Activated B cell treated with CpG ODN at 0.5 μM for 24 hours (primary cell): ENCODE data around the gene CNTNAP2. TPM values are rescaled to one million over a fixed set of nuclear protein-coding genes. Genes with fewer than 3 reads are reported as not detected.

ENCODE experiments used
- ATAC-seq: fragments of 200-7000 bp; cut with Tn5 transposase; one replicate; pipeline ENCODE4 v1.10.0; 2021; ENCODE audit warnings: low read depth, mild to moderate bottlenecking, moderate library complexity
- CTCF ChIA-PET: fragments of 350-600 bp; sonication (Branson Sonifier 250); formaldehyde crosslinking; loops from one replicate; lab custom pipeline; 2021; ENCODE audit warnings: antibody characterized with exemption; lab: Charles Lee
- POLR2A ChIA-PET: fragments of 350-600 bp; sonication (Branson Sonifier 250); formaldehyde crosslinking; loops from one replicate; lab custom pipeline; 2021; ENCODE audit warnings: antibody characterized with exemption; lab: Charles Lee
- DNase-seq: peaks from one replicate; pipeline ENCODE4 v3.0.0; 2022
- H3K27ac Mint-ChIP-seq: one replicate; pipeline ENCODE4 v1.8.0; 2020; ENCODE audit warnings: mixed read lengths
- H3K27me3 Mint-ChIP-seq: one replicate; pipeline ENCODE4 v1.8.0; 2021; ENCODE audit warnings: mixed read lengths
- H3K36me3 Mint-ChIP-seq: one replicate; pipeline ENCODE4 v1.8.0; 2021; ENCODE audit warnings: low read depth, mixed read lengths
- H3K4me1 Mint-ChIP-seq: one replicate; pipeline ENCODE4 v1.8.0; 2021; ENCODE audit warnings: mixed read lengths
- H3K4me3 Mint-ChIP-seq: one replicate; pipeline ENCODE4 v1.8.0; 2020; ENCODE audit warnings: mild to moderate bottlenecking, mixed read lengths
- H3K9me3 Mint-ChIP-seq: one replicate; pipeline ENCODE4 v1.8.0; 2020; ENCODE audit warnings: mixed read lengths
- intact Hi-C: fragments of 100-400 bp; cut with micrococcal nuclease; formaldehyde crosslinking; loops from one replicate; pipeline ENCODE4 v1.15.1; 2024
- total RNA-seq: library from RNA; stranded (reverse); gene quantifications from 2 replicates; pipeline ENCODE4 v1.2.3, GENCODE V29; 2022
- TF ChIP-seq, protein P1 (sequence below): fragments of 200-600 bp; IDR thresholded peaks from one replicate; pipeline ENCODE4 v1.8.0; 2022; ENCODE audit warnings: antibody characterized with exemption, mild to moderate bottlenecking

CNTNAP2 gene
- total RNA-seq, 1 donor from 2014 or later, result 0.84 TPM

DNA sequence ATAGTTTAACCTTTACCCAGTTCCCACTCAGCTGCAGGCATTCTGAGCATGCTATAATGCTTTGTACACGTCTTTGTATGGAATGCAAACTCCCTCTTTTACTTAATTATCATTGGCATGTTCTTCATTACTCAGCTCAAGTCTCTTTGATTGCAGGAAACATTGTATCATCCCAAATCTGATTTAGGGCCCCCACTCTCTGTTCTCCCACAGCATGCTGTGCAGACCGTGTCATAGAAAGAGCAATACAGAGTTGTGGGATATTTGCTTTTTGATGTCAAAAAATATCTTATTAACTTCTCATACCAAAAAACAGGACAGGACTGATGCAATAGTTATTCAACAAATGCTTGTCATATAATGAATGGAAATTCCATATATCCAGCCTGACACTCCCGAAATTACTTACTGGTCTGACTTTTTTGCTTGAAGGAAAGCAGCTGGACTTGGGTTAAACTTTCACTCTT, 1392.5 kb downstream of the CNTNAP2 start:
- intact Hi-C loops, result no loop called here
- no peak overlapping the region for H3K4me3 Mint-ChIP-seq
- ATAC-seq, result no peak
- H3K9me3 Mint-ChIP-seq, result peaks cover 4% of the 10 kb centered on the region
- H3K27me3 Mint-ChIP-seq, result no peaks in the 10 kb centered on the region
- H3K4me1 Mint-ChIP-seq, result no peaks in the 10 kb centered on the region
- no peak overlapping the region for H3K27ac Mint-ChIP-seq
- no peaks in the 10 kb centered on the region for H3K36me3 Mint-ChIP-seq
- no peak for DNase-seq
- TF ChIP-seq, protein P1, sequence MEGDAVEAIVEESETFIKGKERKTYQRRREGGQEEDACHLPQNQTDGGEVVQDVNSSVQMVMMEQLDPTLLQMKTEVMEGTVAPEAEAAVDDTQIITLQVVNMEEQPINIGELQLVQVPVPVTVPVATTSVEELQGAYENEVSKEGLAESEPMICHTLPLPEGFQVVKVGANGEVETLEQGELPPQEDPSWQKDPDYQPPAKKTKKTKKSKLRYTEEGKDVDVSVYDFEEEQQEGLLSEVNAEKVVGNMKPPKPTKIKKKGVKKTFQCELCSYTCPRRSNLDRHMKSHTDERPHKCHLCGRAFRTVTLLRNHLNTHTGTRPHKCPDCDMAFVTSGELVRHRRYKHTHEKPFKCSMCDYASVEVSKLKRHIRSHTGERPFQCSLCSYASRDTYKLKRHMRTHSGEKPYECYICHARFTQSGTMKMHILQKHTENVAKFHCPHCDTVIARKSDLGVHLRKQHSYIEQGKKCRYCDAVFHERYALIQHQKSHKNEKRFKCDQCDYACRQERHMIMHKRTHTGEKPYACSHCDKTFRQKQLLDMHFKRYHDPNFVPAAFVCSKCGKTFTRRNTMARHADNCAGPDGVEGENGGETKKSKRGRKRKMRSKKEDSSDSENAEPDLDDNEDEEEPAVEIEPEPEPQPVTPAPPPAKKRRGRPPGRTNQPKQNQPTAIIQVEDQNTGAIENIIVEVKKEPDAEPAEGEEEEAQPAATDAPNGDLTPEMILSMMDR, result no peak
- ChIA-PET POLR2A (no interaction called here), CTCF (no interaction called here)

DNA sequence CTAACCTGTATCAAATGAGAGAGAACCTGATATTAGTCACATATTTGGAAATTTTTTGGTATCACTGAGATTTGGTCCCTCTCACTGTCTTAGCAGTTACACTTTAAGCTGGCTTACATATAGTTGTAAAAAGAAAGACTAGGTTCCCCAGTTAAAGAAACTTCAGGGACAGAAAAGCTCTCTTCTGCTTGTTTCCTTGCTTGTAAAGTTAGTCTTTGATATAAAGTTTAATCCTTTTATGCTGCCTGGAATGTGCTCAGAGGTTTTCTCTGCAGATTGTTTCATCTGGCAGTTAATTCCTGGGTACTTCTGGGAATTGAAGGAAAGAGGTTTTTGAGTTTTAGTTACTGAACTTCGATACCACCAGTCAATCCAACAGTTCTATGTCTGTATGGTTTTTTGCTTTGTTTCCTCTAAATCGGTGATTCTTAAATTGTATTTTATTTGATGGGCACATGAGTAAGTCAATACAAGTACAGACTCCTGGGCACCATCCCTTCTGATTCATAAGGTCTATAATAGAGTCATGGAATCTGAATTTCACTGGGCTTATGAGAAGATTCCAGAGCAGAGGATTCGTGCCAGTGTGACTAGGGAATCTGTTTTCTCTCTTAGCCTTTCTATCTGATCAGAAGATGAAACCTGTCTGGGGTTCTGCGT, 1393.1 kb downstream of the CNTNAP2 start:
- POLR2A ChIA-PET, result no interaction called here
- peaks cover 4% of the 10 kb centered on the region for H3K9me3 Mint-ChIP-seq
- H3K36me3 Mint-ChIP-seq, result no peaks in the 10 kb centered on the region

DNA sequence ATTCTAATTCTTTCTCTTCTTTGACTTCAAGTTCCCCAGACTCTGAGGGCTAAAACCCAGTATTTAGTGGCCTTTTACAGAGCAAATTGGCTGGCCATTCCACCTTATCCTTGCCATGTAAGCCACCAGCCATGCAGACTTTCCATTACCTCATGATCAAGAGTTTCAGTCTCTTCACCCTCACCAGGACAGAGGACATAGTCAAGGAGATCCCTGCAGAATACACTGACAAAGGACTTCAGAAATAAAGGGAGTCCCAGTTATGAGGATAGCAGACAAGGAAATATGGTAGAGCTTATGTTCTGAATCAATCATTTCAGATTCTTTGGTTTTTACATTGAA, 1393.6 kb downstream of the CNTNAP2 start:
- Mint-ChIP-seq H3K27me3 (no peaks in the 10 kb centered on the region), H3K4me3 (no peak overlapping the region), H3K27ac (no peak overlapping the region), H3K4me1 (no peaks in the 10 kb centered on the region), H3K9me3 (peaks cover 4% of the 10 kb centered on the region), H3K36me3 (no peaks in the 10 kb centered on the region)
- TF ChIP-seq, protein P1, result no peak
- CTCF ChIA-PET, result no interaction called here
- ATAC-seq, result no peak
- no peak for DNase-seq
- intact Hi-C loops, result no loop called here
- POLR2A ChIA-PET, result no interaction called here

More for the DNA sequence above, 1393.1 kb downstream of the CNTNAP2 start:
- intact Hi-C loops, result no loop called here
- CTCF ChIA-PET, result no interaction called here
- H3K27ac Mint-ChIP-seq, result no peak overlapping the region
- no peaks in the 10 kb centered on the region for H3K27me3 Mint-ChIP-seq
- TF ChIP-seq, protein P1, result no peak
- DNase-seq (no peak), ATAC-seq (no peak)
- H3K4me3 Mint-ChIP-seq, result no peak overlapping the region
- no peaks in the 10 kb centered on the region for H3K4me1 Mint-ChIP-seq

DNA sequence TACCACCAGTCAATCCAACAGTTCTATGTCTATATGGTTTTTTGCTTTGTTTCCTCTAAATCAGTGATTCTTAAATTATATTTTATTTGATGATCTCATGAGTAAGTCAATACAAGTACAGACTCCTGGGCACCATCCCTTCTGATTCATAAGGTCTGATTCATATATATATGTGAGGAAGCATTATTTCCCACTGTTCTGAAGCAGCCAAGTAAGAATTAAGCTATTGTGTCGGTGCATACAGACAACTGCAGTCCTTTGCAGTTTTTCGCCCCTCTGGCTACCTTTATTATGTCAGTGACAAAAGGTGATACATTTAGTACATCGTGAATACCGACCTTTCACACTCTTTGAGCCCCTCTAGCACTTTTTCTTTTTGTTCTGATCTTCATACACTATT, 1394.3 kb downstream of the CNTNAP2 start:
- H3K27ac Mint-ChIP-seq, result no peak overlapping the region
- TF ChIP-seq, protein P1, result no peak
- CTCF ChIA-PET, result no interaction called here

DNA sequence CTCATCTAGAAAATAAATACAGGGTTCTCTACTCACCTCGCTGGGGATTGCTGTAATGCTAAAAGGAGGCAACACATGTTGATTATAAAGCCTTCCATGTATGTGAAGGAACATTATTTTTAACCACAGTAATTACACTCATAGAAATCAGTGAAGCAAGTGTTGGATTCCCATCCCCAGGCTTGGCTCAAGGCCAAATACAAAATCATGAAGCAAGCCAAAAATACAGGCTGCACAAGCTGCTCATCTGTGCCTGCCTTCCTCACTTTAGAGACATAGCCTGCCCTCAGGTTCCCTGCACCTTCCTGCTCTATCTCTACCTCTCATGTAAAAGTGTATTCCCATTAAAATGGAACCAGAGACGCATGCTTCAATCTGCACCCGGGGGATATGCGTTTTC, 1396.8 kb downstream of the CNTNAP2 start:
- Mint-ChIP-seq H3K4me1 (no peaks in the 10 kb centered on the region), H3K36me3 (no peaks in the 10 kb centered on the region), H3K4me3 (no peak overlapping the region), H3K9me3 (peaks cover 4% of the 10 kb centered on the region), H3K27me3 (no peaks in the 10 kb centered on the region), H3K27ac (no peak overlapping the region)
- CTCF ChIA-PET, result no interaction called here
- no peak for DNase-seq
- POLR2A ChIA-PET, result no interaction called here
- TF ChIP-seq, protein P1, result no peak
- no peak for ATAC-seq
- intact Hi-C loops, result no loop called here

More for the DNA sequence above, 1394.3 kb downstream of the CNTNAP2 start:
- H3K9me3 Mint-ChIP-seq, result peaks cover 4% of the 10 kb centered on the region
- no peak for DNase-seq
- no peaks in the 10 kb centered on the region for H3K4me1 Mint-ChIP-seq
- no peaks in the 10 kb centered on the region for H3K27me3 Mint-ChIP-seq
- H3K4me3 Mint-ChIP-seq, result no peak overlapping the region
- ATAC-seq, result no peak
- H3K36me3 Mint-ChIP-seq, result no peaks in the 10 kb centered on the region
- POLR2A ChIA-PET, result no interaction called here
- intact Hi-C loops, result no loop called here
